GM20431 (cell line): ENCODE measurements around the gene TSHZ2.
"Not testable (repeated sequence)": the region's sequence is repeated elsewhere in the genome, so short reads cannot be mapped to it uniquely, and the experiment has no call there.

Experiments used
- in situ Hi-C: fragments of 300-500 bp; cut with MseI, MboI; formaldehyde crosslinking; loops from one replicate; pipeline ENCODE4 v1.15.0; 2020; ENCODE audit warnings: low sequenced_read_pairs; ENCODE audit not compliant: unreplicated experiment

TSHZ2 gene

DNA sequence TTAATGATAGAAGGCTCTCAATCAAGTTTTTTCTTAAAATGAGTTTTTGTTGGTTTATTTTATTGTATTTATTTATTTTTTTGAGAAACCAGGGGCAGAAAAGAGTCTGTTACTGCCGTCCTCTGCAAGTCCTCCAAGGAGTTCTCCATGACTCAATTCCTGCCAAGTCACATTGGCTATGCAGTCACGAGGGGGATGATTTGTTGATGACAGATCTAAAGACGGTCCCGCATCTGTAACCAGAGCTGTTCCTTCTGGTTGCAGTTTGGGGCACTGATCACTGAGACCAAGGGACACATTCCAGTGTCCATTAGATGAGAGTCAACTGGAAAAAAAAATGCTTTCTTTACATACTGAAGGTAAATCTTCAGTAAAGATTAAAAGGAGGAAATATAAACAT is 13.9 kb upstream of the TSHZ2 start:
- in situ Hi-C loops, result no loop called here

GRCh38 chr20:52959125-52959524 is 13.0 kb upstream of the TSHZ2 start:
- in situ Hi-C loops, result no loop called here

DNA sequence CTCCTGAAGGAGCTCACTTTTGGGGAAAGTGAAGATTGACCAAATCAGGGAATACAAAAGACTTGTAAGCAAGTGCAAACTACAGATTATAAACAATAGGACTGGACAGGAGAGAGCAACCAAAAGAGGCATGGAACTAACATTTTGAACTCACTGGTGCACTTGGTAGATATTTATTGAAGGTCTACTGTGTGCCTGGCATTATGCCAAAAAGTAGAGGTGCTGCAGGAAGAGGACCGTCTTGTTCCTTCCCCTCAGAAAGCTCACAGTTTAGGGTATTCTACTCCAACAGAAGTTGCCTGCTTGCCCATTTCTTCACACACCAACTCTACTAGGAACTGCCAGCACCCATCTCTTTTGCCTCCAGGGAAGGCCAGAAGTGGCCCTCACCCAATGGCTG is 10.0 kb upstream of the TSHZ2 start:
- in situ Hi-C loops, result no loop called here

- in situ Hi-C loops, result no loop called here
Observed at GRCh38 chr20:52963131-52963530, 9.0 kb upstream of the TSHZ2 start.

GRCh38 chr20:52964131-52964530 is 8.0 kb upstream of the TSHZ2 start:
- in situ Hi-C loops, result no loop called here

DNA sequence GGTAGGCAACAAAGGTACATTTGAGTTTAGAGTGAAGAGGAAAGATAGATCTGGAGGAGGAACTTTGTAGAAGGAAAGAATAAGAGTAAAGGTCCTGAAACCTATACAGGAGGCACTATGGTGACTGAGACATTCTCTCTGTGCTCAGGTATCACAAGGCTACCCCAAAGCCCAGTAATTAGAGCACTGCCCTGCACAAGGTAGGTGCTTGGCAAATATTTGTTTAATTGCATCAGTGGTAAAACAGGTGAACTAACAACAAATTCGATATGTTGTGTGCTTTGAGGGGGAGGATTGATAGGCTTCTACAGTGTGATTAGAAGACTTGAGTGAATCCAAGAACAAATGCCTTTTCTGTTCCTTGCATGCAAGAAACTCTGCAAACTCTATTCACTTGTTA is 6.8 kb upstream of the TSHZ2 start:
- in situ Hi-C loops, result no loop called here

- in situ Hi-C loops, result no loop called here
Observed at GRCh38 chr20:52965819-52966218, 6.3 kb upstream of the TSHZ2 start.

DNA sequence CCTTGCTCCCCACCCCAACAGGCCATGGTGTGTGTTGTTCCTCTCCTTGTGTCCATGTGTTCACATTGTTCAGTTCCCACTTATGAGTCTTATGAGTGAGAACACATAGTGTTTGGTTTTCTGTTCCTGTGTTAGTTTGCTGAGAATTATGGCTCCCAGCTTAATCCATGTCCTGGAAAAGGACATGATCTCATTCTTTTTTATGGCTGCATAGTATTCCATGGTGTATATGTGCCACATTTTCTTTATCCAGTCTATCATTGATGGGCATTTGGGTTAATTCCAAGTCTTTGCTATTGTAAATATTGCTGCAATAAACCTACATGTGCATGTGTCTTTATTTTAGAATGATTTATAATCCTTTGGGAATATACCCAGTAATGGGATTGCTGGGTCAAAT is 5.6 kb upstream of the TSHZ2 start:
- in situ Hi-C loops, result not testable (repeated sequence)

DNA sequence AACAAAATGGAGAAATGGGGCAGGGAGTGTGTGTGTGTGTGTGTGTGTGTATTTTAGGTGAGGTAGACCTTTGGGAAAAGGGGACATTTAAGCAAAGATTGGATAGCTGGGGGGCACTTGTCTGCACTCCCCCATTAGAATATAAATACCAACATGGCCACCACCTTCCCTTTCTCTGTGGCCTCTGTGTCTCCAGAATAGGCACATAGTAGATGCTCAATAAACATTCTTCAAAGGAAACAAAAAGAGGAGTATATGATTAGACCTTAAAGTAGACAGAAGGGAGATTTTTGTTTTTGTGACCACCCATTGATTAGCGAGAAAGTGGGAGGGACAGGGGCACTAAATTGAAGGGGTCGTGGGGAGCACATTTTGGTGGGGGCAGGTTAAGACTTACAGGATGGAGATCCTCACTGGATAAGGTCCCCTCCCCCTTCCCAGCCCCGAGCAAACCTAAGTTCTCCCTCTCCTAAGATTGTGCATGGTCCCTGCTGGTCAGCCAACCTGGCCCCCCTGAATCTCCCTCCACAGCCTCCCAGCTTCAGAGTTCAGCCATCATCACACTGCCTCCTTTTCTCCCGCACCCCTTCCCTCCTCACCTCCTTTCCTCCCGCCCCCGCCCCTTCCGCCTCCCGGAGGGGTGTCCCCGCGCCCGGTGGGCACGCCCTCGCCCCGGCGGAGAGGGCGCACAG is 514 bp upstream of the TSHZ2 start:
- in situ Hi-C loops, result no loop called here

- in situ Hi-C loops, result no loop called here
Observed at GRCh38 chr20:52972965-52973819, 1.0 kb downstream of the TSHZ2 start.

- in situ Hi-C loops, result no loop called here
Observed at GRCh38 chr20:52974179-52974594, 2.0 kb downstream of the TSHZ2 start.

GRCh38 chr20:52975029-52975732 is 3.0 kb downstream of the TSHZ2 start:
- in situ Hi-C loops, result no loop called here

- in situ Hi-C loops, result no loop called here
Observed at GRCh38 chr20:52975803-52976531, 3.8 kb downstream of the TSHZ2 start.

- in situ Hi-C loops, result no loop called here
Observed at GRCh38 chr20:52978851-52979250, 6.7 kb downstream of the TSHZ2 start.

DNA sequence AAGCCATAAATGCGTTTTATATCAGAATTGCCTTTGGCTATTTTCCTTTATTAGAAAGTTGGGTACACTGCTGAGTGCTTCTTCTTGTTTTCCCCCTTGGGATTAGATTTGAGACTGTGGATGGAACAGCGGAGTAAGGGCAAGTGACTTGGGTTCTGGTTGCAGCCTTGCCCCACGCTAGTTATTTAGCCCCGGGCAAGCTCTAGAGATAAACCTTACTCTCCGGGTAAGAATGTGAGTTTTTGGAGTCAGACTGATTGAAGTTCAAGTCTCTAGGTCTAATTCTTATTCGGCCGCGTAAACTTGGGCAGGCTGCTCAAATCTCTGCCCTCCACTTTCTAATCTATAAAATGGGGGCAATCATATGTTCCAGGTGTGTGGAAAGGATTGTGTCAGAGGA is 8.9 kb downstream of the TSHZ2 start:
- in situ Hi-C loops, result no loop called here

GRCh38 chr20:52983726-52984450 is 11.7 kb downstream of the TSHZ2 start:
- in situ Hi-C loops, result no loop called here

DNA sequence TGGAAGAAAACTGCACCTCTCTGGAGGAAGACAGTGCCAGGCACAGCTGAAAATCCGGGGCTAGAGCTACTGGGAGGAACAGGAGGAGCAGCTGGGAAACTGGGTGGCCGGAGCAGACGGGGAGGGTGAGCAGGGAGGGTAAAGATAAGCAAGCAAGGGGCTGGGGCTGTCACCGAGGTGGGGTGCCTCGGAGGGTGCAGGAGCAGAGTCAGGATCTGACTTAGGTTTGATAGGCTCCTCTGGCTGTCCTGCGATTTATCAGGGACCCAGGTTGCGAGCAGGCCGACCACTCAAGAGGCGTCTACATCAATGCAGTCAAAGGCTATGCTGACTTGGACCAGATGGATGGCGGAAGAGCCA is 12.3 kb downstream of the TSHZ2 start:
- in situ Hi-C loops, result no loop called here

DNA sequence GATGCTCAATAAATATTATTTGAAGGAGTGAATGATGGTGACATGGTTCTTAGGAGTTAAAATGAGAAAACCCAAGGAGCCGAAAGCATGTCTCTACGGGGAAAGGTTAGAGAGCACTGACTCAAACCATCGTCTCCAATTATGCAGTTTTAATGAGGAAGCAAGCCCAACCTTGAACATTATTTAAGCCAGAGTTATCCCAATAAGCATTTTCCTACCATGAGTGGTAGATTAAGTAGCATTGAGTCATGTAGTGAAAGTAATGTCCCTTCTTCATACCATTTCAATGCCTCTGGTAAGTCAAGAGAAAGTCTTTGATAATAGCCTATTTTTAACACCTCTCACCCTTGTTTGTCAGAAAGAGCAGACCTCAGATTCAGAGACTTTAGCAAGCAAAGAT is 13.5 kb downstream of the TSHZ2 start:
- in situ Hi-C loops, result no loop called here

DNA sequence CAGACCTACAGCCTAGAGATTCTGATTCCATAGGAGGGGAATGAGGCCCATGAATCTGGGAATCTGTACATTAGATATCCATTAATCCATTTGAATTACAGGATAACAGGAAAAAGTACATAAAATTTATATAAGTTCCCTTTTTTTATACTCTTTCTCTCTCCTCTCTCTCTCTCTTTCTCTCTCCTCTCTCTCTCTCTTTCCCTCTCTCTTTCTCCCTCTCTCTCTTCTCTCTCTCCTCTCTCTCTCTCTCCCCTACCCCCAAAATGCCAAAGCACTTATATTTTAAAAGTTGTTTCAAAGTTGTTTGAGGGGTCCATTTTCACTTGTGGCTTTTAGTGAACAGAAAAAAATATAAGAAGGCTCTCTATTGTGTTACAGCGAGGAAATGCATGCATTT is 15.1 kb downstream of the TSHZ2 start:
- in situ Hi-C loops, result no loop called here

GRCh38 chr20:52991830-52992229 is 19.7 kb downstream of the TSHZ2 start:
- in situ Hi-C loops, result no loop called here
